Smooth muscle cell (in vitro differentiated cells): ENCODE measurements around the gene PMCH. TPM values are rescaled to one million over a fixed set of nuclear protein-coding genes. Genes with fewer than 3 reads are reported as not detected.
A peak's percentile ranks its signal among the peaks of the same experiment; 100 is the strongest.

Experiments
- DNase-seq: peaks from one replicate; lab custom pipeline; 2025; ENCODE audit not compliant: unreplicated experiment; lab: John Stamatoyannopoulos, UW
- H2AFZ ChIP-seq: fragments of 200-600 bp; sonication (generic); 2 replicates; pipeline ENCODE4 v1.6.0; 2016; ENCODE audit warnings: antibody characterized with exemption, low read depth, mild to moderate bottlenecking
- H3F3A ChIP-seq: fragments of 200-600 bp; sonication (generic); 2 replicates; pipeline ENCODE4 v1.6.0; 2017; ENCODE audit warnings: antibody characterized with exemption, low read depth
- H3K27ac ChIP-seq: fragments of 200-600 bp; sonication (generic); 2 replicates; pipeline ENCODE4 v1.5.1; 2016; ENCODE audit warnings: low read depth, mild to moderate bottlenecking
- H3K27me3 ChIP-seq: fragments of 200-600 bp; sonication (generic); 2 replicates; pipeline ENCODE4 v1.6.1; 2016; ENCODE audit warnings: low read depth, mild to moderate bottlenecking
- H3K36me3 ChIP-seq: fragments of 200-600 bp; sonication (generic); 2 replicates; pipeline ENCODE4 v1.5.1; 2016; ENCODE audit warnings: low read depth
- H3K4me1 ChIP-seq: fragments of 200-600 bp; sonication (generic); 2 replicates; pipeline ENCODE4 v1.5.1; 2016; ENCODE audit warnings: low read depth
- H3K4me2 ChIP-seq: fragments of 200-600 bp; sonication (generic); 2 replicates; pipeline ENCODE4 v1.6.0; 2016; ENCODE audit warnings: mild to moderate bottlenecking
- H3K4me3 ChIP-seq: fragments of 200-600 bp; sonication (generic); 2 replicates; pipeline ENCODE4 v1.5.1; 2016; ENCODE audit warnings: mild to moderate bottlenecking
- H3K79me2 ChIP-seq: fragments of 200-600 bp; sonication (generic); 2 replicates; pipeline ENCODE4 v1.6.0; 2016; ENCODE audit warnings: low read depth, mild to moderate bottlenecking
- H3K9ac ChIP-seq: fragments of 200-600 bp; sonication (generic); 2 replicates; pipeline ENCODE4 v1.6.0; 2016; ENCODE audit warnings: low read depth
- H3K9me3 ChIP-seq: fragments of 200-600 bp; sonication (generic); replicated peaks from 2 replicates; pipeline ENCODE4 v1.5.1; 2016; ENCODE audit warnings: low read depth
- H4K20me1 ChIP-seq: fragments of 200-600 bp; sonication (generic); 2 replicates; pipeline ENCODE4 v1.6.0; 2016; ENCODE audit warnings: low read depth
- WGBS: methylation state at CpG from one replicate; pipeline ENCODE4 v1.1.7; 2016; ENCODE audit warnings: low lambda C conversion rate; 5-methylcytosine and 5-hydroxymethylcytosine counted together
- polyA plus RNA-seq: library from polyadenylated mRNA; unstranded; fragments of >200 nt; fragmentation: Nextera tagmentation; extraction: Ambion mirVana; gene quantifications from 2 replicates; pipeline ENCODE4 v1.2.1, GENCODE V29; 2016
- total RNA-seq: library from RNA; depleted of rRNA; stranded (reverse); fragments of >200 nt; gene quantifications from 2 replicates; pipeline ENCODE4 v1.2.3, GENCODE V29; 2014
- TF ChIP-seq, protein P1 (sequence below): fragments of 200-600 bp; sonication (generic); IDR thresholded peaks from 2 replicates; pipeline ENCODE4 v1.5.1; 2017; ENCODE audit warnings: borderline replicate concordance, mild to moderate bottlenecking, antibody characterized with exemption; ENCODE audit not compliant: insufficient read depth, poor library complexity, severe bottlenecking

PMCH gene
- total and polyA plus RNA-seq, 2 experiments from 2014 or later = not detected

DNA sequence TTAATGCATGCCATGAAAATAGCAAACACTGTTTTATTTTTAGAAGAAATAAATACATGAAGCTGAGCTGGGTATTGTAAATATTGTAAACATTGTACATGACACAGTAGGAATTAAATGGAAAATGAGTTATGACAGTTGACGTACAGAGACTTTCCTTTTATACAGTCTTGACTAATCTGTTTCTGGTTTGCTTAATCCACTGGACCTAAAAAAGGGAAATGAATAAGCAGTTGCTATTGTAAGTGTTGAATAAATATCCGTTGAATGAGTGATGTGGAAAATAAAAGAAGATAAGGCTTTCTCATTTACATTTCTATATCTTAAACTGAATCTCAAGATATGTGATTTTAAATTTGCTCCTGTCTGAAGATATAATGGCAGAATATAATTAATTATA, 15.0 kb downstream of the PMCH start:
- no peak overlapping the region for H2AFZ ChIP-seq
- no peak overlapping the region for H3K27ac ChIP-seq
- no peaks in the 10 kb centered on the region for H3K36me3 ChIP-seq
- H3K9ac ChIP-seq = no peak overlapping the region
- 39% methylated on average over 2 of the region's 2 CpGs for WGBS
- no peaks in the 10 kb centered on the region for H3K27me3 ChIP-seq
- H3K4me1 ChIP-seq = no peaks in the 10 kb centered on the region
- no peaks in the 10 kb centered on the region for H3K9me3 ChIP-seq
- no peaks in the 10 kb centered on the region for H4K20me1 ChIP-seq
- no peaks in the 10 kb centered on the region for H3F3A ChIP-seq
- no peaks in the 10 kb centered on the region for H3K79me2 ChIP-seq
- DNase-seq = no peak
- TF ChIP-seq, protein P1, sequence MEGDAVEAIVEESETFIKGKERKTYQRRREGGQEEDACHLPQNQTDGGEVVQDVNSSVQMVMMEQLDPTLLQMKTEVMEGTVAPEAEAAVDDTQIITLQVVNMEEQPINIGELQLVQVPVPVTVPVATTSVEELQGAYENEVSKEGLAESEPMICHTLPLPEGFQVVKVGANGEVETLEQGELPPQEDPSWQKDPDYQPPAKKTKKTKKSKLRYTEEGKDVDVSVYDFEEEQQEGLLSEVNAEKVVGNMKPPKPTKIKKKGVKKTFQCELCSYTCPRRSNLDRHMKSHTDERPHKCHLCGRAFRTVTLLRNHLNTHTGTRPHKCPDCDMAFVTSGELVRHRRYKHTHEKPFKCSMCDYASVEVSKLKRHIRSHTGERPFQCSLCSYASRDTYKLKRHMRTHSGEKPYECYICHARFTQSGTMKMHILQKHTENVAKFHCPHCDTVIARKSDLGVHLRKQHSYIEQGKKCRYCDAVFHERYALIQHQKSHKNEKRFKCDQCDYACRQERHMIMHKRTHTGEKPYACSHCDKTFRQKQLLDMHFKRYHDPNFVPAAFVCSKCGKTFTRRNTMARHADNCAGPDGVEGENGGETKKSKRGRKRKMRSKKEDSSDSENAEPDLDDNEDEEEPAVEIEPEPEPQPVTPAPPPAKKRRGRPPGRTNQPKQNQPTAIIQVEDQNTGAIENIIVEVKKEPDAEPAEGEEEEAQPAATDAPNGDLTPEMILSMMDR = no peak
- no peak overlapping the region for H3K4me2 ChIP-seq
- H3K4me3 ChIP-seq = no peak overlapping the region

GRCh38 chr12:102174761-102175160, 22.9 kb downstream of the PMCH start:
- no peak overlapping the region for H3K9ac ChIP-seq
- H3K36me3 ChIP-seq = no peaks in the 10 kb centered on the region
- no peaks in the 10 kb centered on the region for H3K4me1 ChIP-seq
- WGBS = 97% methylated on average over 2 of the region's 2 CpGs
- no peak overlapping the region for H3K4me2 ChIP-seq
- H3K4me3 ChIP-seq = no peak overlapping the region
- no peaks in the 10 kb centered on the region for H4K20me1 ChIP-seq
- H3F3A ChIP-seq = no peaks in the 10 kb centered on the region
- H2AFZ ChIP-seq = no peak overlapping the region
- H3K79me2 ChIP-seq = no peaks in the 10 kb centered on the region
- no peak overlapping the region for H3K27ac ChIP-seq
- H3K9me3 ChIP-seq = no peaks in the 10 kb centered on the region
- no peaks in the 10 kb centered on the region for H3K27me3 ChIP-seq
- TF ChIP-seq, protein P1 = no peak
- DNase-seq = no peak

DNA sequence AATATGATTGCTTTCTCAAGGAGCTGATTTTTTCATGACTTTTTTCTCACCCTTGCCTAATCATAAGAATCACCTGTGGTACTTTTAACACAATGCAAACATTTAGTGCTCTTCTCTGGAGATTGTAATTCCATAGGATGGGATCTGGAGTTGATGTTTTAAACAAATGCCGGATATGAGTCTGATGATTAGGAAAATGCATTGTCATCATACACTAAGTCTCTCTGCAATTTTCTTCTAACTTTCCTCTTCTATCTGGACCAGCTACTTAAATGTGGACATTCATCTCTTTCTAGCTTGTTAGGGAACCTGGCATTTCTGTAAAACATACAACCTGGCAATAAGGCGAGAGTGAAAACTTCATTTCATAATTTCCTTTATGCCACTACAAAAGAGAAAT, 23.5 kb downstream of the PMCH start:
- Histone ChIP-seq H3F3A (no peaks in the 10 kb centered on the region), H4K20me1 (no peaks in the 10 kb centered on the region), H3K79me2 (no peaks in the 10 kb centered on the region), H3K4me3 (no peak overlapping the region), H3K4me1 (no peaks in the 10 kb centered on the region), H3K4me2 (no peak overlapping the region), H3K36me3 (no peaks in the 10 kb centered on the region), H3K9me3 (no peaks in the 10 kb centered on the region), H3K27me3 (no peaks in the 10 kb centered on the region), H2AFZ (no peak overlapping the region), H3K9ac (no peak overlapping the region), H3K27ac (no peak overlapping the region)
- TF ChIP-seq, protein P1 = no peak
- no peak for DNase-seq
- WGBS = 97% methylated on average over 2 of the region's 2 CpGs

- no peak overlapping the region for H3K9ac ChIP-seq
- H3K4me3 ChIP-seq = no peak overlapping the region
- H3K27ac ChIP-seq = no peak overlapping the region
- H3K4me2 ChIP-seq = no peak overlapping the region
- TF ChIP-seq, protein P1 = no peak
- H3F3A ChIP-seq = no peaks in the 10 kb centered on the region
- DNase-seq = no peak
- no peaks in the 10 kb centered on the region for H4K20me1 ChIP-seq
- no peaks in the 10 kb centered on the region for H3K79me2 ChIP-seq
- H3K4me1 ChIP-seq = no peaks in the 10 kb centered on the region
- H3K27me3 ChIP-seq = no peaks in the 10 kb centered on the region
- no peaks in the 10 kb centered on the region for H3K36me3 ChIP-seq
- H3K9me3 ChIP-seq = no peaks in the 10 kb centered on the region
- H2AFZ ChIP-seq = peak overlapping the region; percentile 7
These were observed 25.2 kb downstream of the PMCH start for GRCh38 chr12:102172436-102172835.
